HG03439 (cell line): ENCODE results near the gene FUZ.

Source experiments
- ATAC-seq: cut with Tn5 transposase; IDR thresholded peaks from one replicate; pipeline ENCODE4 v1.9.1; 2021; ENCODE audit warnings: mild to moderate bottlenecking, moderate library complexity; ENCODE audit not compliant: unreplicated experiment

The FUZ gene

GRCh38 chr19:49761249-49761624, 51.9 kb downstream of the FUZ start:
- ATAC-seq, result no peak

- ATAC-seq, result no peak
Observed at GRCh38 chr19:49758292-49758691, 54.8 kb downstream of the FUZ start.
